NOMO-1 treated with dmso at 0.1 percent for 144 hours (cell line): ENCODE data around the gene KCNJ12.
A peak's percentile ranks its signal among the peaks of the same experiment; 100 is the strongest.
"Not testable (repeated sequence)": the region's sequence is repeated elsewhere in the genome, so short reads cannot be mapped to it uniquely, and the experiment has no call there.

Experiments used
- DNase-seq: peaks from one replicate; lab custom pipeline; 2025; ENCODE audit not compliant: unreplicated experiment; lab: John Stamatoyannopoulos, UW

KCNJ12 gene

DNA sequence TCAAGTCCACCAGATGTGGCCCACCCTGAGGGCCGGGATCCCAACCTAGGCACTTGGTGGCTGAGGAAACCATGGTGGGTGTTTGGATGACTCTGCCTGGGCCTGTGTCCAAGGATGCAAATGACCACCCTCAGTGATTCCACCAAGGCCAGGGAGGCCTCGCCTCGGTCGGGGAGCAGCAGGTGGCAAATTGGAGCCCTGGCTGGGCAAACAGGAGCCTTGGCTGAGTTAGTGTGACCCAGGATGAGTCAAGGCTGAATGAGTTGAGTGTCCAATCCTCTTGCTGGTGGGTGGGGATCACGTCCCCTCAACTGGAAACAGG, 62.8 kb downstream of the KCNJ12 start:
- DNase-seq: not testable (repeated sequence)

DNA sequence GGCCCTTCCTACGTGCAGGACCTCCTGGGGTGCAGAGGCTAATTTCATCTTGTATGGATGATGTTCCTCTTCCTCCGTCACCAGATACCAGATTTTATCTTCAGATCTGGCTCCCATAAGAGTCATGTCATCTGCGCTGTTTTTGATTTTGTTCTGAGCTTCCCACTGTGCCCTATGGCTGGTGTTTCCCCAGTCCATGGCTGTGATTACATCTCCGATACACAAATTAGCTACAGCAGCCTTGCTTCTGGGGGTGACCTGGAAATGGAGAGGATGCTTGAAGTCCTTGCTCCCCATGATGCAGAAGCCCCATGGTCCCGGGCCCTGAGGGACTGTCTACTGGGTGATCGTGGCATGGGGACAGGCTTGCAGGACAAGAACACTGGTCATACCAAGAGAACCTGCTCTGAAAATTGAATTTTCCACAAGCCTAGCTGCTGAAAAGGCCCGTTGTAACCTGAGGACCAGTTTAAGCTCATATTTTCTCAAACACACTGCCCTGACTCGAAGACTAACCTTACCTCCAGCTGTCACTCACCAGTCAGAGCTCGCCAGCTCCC, 69.0 kb downstream of the KCNJ12 start:
- no peak for DNase-seq

DNA sequence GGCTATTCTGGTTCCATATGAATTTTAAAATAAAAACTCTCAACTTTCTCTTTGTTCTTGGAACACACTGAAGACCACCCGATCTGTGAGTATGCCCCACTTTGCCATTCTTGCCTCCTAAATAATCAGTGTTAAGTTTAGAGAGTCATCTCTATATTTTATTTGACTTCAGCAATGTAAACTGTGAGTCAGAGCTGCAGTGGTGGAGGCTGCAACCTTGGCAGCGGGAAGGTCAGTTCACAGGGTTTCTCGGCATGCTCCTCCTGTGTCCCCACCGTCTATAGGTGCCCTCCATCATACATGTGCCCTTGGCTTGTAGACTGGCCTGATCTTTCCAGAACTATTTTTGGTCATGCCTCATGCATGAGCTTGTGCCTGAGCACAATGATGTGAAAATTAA, 71.4 kb downstream of the KCNJ12 start:
- not testable (repeated sequence) for DNase-seq

DNA sequence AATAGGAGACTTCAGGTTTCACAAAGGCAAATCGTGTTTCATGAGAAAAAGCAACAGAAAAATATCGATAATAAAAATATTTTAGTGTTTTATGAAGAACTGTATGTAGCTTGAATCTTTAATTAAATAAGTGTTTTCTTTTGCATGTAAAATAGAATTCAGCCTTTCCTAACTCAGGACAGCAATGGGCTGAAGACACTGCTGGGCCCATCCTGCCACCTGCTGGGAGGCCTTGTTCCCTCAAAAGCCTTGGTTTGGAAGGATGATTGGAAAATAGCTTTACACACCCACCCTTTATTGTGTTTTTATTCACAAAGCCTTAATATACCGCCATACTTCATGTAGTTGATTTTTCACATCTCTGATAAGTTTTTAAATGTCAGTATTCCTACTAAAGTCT, 73.7 kb downstream of the KCNJ12 start:
- not testable (repeated sequence) for DNase-seq

DNA sequence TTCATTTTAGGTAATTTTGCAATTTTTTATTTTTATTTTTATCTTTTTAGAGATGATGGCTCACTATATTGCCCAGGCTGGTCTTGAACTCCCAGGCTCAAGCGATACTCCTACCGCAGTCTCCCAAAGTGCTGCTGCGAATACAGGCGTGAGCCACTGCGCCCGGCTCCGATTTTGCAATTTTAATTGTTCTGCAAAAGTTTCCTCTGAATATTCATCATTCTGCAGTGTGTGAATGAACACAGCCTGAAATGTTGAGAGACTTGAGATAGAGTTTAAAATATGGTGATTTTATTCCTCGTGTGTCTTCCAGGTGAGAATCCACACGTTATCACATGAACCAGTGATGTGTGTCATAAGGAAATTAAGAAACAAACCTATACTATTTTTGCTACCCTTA, 75.8 kb downstream of the KCNJ12 start:
- DNase-seq: no peak

DNA sequence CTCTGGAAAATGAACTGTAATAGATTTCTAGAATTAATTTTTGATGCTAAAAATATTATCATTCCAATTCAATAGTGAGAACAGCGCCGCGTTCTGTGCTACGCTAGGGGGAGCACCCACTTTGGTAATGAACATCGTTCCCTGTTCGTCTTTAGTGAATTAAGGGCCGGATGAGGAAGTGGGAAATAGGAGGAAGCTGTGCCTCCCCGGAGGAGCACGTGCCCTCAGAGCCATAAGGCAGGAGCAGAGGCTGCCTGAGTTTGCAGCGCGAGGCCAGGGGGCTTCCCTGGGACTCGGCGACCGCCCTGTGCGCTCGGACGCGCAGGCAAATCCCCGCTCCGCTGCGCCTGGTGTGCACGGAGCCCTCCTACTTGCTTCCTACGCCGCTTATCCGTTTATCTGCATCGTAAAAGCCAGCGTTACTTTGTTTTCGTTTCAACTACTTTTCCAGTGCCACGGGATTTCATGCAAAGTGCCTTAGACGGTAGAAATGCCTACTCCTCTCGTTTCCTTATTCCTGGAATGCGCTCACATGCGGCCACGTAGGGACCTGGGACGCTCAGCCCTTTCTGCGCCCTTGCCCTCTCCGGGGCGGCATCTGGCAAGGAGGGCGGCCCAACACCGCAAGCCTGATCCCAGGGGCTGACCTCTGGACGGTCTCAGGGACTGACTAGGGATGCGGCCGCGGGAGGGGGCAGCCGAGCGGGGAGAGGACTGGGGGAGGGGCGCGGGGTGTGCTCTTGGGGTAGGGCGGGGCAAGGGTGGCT, 76.4 kb downstream of the KCNJ12 start:
- DNase-seq: peak; percentile 65

DNA sequence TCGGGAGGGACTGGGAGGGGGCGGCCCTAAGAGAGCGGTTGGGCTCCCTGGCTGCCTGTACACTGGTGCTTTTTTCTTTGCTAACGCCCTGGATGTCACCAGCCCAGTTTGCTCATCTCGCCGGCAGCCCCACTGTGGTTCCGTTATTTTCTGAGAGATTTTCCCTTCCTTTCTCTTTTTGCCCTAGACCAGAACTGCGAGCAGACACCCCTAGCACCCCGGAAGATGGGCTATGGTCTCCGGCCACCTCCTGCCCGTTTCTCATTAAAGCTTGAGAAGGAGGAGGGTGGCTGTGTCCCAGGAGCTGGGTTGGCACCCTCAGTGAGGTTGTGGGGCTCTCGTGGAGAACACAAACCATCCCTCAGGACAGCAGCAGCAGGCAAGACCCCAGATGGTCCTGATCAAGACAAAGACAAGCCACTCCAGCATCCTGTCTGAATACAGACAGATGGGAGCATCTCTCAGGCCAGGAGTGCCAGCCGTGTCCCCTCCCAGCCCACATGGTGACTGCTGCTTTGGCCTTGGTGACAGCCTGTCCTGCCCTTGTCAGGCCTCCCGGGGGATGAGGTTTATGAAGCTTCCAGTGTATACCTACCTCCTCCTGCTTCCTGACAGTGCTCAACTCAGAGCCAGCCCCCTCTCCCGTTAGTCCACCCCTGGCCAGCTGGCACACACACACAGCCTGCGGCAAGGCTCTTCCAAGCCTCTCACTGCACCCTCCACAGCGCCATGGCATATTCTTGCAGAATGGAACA, 77.2 kb downstream of the KCNJ12 start:
- no peak for DNase-seq

DNA sequence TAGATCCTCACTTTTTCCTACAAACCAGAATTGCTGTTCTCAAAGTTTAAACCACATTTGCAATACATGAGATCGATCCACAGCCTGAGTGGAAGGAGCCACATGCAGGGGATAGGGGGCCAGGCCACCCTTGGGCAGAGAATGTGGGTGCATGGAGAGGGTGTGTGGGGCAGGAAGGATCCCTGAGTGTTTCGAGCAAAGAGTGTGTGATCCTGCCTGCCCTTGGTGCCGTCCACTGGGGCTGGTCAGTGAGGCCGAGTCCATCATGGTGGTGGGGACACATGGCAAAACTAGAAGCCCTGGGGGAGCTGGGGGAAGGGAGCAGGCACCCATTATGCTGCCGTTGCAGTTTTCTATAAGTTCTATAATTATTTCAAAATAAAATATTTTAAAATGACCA, 77.8 kb downstream of the KCNJ12 start:
- DNase-seq: not testable (repeated sequence)

DNA sequence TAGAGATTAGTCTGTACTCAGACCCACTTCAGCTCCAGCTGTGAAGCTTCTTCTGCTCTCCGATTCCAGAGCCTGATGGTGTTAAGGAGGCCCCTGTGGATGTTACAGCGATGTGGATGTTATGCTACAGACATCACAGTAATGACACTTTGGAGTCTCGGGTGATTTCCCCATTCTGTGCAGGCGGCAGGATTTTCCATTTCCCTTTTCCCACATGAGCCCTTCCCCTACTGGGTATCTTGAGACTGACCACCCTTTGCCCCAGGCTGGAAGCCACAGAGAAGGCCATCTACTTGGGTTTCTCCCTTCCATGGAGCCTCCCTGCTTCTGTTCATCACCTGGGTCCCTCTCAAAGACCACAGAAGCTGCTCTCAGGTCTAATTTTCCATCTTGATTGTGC, 78.3 kb downstream of the KCNJ12 start:
- DNase-seq: no peak

DNA sequence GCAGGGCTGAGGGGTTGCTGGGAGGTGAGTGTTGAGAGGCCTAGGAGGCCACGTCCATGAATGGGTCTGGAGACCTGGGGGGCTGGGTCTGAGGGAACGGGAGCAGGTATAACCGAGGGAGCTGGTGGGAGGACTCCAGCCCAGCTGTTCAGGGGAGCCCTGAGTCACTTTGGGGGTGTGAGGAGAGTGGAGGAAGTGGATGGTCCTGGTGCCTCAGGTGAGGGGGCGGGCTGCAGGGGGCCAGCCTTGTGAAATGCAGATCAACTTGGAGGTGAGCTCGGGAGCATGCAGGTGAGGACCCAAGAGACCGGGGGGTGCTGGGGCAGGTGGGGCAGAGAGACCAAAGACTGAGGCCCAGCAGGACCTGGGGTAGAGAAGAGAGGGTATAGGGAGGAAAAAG, 79.6 kb downstream of the KCNJ12 start:
- DNase-seq: no peak

DNA sequence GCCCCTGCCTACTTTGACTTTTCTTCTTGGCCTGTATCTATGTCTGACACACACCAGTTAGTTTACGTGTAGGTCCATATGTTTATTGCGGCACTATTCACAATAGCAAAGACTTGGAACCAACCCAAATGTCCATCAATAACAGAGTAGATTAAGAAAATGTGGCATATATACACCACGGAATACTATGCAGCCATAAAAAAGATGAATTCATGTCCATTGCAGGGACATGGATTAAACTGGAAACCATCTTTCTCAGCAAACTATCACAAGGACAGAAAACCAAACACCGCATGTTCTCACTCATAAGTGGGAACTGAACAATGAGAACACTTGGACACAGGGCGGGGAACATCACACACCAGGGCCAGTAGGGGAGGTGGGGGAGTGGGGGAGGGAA, 80.3 kb downstream of the KCNJ12 start:
- not testable (repeated sequence) for DNase-seq

DNA sequence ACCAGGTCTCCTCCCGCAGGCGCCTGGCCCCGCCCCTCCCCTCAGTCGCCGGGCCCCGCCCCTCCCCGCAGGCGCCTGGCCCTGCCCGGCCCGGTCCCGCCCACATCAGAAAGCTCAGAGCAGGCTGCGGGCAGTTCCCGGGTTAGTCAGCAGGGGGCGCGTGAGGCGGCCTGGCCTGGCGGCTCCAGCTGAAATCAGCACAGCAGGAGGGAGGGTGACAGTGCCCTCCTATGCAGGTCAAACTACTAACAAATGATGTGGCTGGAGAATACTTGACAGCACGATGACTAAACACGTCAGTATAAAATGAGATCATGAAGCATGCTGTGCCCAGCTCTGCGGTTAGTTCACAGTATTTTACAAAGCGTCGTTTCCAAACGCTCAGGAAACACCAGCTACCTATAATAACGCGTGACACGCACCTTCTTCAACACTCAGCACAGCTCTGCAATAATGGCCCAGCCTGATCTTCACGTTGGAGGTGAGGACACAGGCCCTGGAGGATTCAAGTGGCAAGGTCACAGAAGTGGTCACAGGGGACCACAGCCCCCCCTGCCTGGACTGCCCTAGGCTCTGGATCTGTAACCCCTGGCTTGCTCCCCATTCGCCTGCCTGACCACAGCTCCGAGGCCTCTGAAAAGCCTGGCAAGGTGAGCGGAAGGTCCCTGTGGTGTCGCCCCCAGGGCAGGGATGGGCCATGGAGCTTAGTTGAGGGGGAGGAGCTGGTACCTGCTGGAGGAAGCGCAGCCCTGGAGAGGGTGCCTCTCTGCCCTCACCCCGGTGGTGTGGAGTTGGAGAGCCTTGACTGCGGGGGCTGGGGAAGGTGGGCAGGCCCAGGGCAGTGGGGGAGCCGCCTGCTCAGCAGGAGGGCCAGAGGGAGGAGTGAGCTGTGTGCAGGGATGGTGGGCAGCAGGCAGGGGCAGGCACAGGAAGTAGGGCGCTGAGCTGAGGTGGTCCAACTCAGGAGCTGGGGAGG, 81.2 kb downstream of the KCNJ12 start:
- peak; percentile 72 for DNase-seq

DNA sequence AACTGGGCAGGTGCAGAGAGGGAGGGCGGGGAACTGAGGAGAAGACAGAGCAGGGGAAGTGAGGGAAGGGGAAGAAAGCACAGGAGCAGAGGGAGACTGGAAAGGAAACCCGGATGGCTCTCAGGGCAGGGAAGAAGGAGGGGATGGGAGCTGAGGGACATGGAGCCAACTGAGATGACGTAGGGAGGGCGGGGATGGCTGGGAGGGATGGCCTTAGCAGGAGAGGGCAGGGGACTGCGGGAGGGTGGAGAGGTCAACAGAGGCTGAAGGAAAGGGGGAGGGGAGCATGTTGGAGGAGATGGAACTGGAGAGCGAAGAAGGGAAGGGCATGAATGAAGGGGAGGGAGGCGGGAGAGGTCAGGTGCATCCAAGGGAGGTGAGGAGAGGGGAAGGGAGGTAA, 81.9 kb downstream of the KCNJ12 start:
- no peak for DNase-seq

DNA sequence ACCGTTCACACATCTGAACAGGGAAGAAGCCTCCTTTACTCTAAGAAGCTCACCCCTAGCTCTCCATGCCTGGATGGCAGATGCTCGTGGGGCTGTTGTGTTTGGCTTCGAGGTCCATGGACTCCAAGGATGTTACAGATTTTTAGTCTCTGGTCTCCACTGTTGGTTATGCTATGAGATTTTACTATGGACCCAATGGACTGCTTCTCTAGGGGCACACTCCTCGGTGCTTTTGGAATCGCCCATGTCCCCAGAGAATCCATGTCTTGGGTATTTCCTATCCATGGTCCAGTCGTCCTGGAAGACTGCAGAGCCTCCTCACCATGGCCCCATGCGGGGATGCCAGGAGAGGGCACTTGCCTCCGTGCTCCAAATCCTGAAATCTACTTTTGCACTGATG, 83.4 kb downstream of the KCNJ12 start:
- DNase-seq: no peak

DNA sequence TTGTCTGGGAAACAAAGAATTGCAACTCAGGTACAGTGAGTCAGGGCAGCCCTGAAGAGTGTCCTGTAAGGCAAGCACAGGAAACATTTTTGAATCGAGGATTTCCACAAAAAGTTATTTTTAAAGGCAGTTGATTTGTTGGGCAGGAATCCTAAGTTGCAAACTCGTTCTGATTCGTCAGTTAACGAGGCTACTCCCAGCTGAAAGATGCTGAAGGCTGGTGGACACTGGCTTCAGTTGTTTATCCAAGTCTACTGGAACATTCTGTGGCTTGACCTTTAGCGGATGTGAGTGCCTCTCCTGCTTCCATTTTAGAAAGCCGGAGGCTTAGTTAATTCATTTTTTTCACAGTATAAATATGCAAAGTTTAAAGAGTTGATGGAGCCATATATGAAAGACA, 84.2 kb downstream of the KCNJ12 start:
- no peak for DNase-seq

DNA sequence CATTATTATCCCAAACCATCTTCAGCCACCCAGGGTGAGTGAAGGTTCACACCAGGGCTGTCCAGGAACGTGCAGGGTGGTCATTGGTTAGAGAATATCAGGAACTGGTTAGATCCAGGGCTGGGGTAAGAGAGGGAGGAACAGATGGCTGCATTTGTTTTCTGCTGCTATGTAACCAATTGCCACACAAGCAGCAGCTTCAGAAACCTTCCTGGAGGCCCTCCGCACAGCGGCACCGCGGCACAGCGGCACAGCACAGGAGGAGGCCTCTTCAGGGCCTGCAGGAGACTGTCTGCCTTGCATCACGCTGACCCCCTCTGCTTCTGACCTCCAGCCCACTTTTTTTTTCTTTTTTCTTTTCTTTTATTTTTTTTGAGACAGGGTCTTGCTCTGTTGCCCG, 86.1 kb downstream of the KCNJ12 start:
- no peak for DNase-seq

DNA sequence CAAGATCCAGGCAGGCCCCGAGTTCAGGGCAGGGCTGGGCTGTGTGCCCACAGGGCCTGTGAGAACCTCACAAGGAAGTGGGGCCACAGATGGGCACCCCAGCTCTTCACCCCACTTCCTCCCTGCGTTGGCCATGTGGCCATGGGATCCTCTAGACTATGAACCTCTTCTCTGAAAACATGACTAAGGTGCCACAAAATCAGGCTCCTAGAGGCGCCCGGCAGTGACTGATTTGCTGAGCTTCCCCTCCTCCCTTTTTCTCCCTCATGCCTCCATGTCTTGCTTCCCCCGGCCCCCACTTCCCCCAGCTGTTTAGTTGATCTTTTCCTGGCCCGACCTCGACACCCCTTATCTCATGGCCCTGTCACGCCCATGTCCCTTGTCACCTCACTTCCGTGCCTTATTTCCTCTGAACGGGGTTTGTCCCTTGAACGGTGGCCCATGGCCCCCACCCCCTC, 87.1 kb downstream of the KCNJ12 start:
- DNase-seq: no peak

DNA sequence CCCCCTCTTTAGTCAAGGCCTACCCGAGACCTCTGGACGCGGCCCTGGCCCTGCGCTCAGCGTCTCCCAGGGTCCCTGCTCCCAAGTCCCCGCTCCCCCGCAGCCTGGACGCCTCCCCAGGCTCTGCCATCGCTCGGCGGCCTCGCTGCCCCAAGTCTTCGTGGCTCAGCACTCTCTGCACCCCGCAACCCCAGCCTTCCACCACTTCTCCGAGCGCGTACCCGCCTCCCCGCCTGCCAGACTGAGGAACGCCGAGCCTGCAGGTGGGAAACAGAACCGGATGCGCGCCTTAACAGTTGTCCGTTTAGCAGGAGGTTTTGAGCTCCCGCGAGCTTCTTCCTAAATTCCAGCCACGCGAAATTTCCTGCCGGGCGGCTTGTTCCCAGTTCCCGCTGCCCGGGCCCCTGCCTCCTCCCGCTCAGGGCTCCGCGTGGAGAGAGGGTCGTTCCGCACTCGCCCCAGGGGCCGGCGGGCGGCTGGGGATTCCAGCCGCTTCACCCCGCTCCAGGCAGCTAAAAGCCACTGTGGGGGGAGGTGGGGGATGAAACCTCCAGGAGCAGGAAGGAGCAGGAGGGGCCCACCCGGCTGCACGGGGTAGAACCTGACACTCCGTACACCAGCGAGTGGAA, 87.7 kb downstream of the KCNJ12 start:
- DNase-seq: no peak

DNA sequence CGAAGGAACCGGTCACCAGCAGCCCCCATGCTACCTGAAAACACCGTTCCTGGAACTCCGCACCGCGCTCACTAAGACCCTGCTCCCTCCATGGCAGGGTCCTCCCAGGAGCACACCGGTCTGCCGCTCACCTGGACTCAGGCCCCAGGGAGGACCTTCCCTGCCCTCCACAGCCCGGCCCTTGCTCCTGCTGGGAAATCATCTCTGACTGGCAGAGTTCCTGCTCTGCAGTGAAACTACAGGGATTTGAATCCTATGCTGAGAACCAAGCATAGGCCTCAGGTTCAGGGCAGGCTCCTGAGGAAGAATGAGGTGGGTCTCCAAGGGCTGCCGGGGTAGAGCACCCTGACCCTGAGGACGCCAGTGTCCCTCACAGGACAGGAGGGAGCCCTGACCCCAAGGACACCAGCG, 88.5 kb downstream of the KCNJ12 start:
- no peak for DNase-seq

DNA sequence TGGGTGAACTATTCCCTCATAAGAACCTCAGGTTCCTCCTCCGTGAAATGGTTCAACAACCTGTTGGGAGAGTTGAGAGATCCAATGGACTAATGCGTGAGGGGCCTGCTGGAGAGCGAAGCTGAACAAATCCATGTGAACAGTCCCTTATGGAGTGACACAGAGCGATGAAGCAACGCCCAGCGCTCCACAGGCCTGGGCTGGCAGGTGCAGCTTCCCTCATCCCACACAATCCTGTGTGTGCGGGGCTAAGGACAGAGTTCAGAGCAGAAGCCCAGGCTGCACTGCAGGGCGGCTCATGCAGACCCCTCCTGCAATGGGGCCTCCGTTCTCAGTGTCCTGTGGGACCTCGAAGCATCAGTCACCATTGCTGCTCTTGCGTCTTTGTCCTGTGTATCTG, 90.4 kb downstream of the KCNJ12 start:
- DNase-seq: no peak

DNA sequence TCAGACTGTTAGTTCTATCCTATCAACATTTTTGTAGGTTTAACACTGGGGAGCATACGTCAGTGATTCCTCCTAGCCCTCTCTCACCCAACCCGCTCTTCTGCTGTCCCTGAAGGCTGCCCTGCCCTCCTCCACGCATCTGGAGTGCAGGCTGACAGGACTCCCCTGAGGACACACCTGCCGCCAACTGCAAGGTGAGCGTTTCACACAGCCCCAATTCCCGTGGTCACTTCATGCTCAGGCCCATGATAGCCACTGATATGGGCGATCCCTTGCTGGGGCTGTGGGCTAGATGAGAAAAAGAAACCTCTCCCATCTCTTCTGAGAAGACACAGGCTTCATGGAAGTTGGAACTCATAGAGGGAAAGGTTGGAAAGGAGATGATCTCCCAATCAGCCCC, 91.0 kb downstream of the KCNJ12 start:
- no peak for DNase-seq
